NCI-H128 (cell line): ENCODE measurements around the gene TRAF3IP1.

Source experiments
- DNase-seq: peaks from one replicate; lab custom pipeline; 2025; ENCODE audit not compliant: unreplicated experiment; lab: John Stamatoyannopoulos, UW

Gene TRAF3IP1

DNA sequence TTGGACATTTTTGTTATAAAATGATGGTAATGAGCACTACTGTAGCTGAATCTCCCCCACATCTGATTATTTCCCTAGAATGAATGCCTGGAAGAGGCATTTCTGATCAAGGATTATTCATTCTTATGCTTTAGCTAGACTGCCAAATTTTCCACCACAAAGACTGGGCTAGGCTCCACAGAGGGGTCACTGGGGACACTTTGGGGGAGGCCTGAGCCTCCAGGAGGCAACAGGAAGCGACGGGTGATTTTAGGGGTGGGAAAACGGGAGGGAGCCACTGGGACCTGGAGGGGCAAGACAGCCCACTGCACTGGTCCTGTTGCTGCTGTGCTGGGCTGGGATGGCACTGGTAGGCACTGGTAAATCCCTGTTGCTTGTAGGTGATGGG, 104.0 kb downstream of the TRAF3IP1 start:
- no peak for DNase-seq

DNA sequence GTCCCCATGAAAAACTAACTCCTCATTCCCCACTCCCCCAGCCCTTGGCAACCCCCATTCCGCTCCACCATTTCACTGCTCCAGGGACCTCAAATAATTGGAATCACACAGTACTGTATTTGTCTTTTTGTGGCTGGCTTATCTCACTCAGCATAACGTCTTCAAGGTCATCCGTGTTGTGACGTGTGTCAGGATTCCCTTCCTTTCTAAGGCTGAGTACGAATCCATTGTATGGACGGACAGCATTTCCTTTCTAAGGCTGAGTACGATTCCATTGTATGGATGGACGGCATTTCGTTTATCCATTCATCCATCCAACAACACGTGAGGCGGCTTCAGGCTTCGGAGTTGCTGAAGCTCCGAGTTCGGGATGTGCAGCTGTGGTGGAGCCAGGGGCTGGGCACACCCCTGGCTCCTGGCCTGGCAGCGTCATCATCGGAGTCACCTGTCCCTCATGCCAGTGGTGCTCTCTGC, 105.2 kb downstream of the TRAF3IP1 start:
- no peak for DNase-seq

DNA sequence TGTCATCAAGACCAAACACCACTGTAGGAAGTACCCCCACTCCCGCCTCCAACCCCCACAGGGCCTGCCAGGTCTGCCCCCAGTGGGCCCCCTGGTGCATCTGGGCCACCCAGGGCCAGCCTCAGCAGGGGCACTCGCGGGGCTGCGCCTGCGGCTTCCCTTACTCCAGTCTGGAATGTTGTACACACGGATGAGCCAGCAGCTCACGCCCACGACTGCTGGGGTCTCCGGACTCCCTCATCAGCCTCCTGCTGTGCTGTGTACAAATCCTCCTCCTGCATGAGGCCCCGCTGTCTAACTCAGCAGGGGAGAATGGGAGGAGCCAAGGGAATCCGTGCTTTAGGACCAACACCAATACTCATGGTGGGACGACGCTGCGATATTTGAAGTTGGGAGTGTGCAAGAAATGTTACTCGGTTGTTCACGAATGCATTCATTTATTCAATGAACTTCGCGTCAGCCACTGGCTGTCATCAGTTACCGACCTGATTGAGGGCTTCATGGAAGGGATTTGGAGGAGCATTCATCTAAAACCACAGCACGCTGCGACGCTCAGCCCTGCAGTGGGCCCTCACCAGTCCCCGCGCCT, 105.8 kb downstream of the TRAF3IP1 start:
- DNase-seq, result no peak

DNA sequence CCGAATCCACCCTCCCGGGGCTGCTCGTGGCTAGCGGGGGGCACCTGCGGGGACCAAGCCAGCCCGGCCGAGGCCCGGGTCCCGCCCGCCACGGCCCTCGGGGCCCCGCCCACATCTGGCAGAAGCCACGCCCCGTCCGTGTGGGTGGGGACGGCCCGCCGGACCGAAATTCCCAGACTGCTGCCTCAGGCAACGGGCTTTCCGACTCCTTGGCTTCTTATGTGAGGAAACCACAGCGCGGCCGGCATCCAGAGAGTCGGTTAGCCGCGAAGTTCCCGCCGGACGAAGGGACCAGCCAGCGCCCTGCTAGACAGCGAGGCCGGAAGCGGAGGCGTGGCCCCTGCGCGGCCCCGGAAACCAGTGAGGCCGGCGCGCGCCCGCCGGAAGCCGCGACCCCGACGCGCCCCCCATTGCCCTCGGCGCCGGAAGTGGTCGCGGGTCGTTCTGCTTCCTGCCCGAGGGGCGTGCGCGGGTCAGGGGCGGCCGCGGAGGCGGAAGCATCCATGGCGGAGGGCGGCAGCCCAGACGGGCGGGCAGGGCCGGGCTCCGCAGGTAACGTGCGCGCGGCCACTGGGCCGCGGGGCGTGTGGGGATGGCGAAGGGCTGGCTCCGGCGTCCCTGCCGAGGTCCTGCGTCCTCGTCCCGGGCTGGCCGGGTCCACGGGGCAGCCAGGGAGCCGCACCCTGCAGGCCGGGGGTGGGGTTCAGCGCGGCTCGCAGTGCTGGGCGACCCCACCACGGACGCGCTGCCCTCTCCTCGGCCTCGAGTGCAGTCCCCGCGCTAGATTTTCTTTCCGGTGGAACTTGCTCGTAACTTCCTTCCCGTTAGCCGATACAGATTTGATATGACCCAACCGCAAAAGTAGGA, 106.5 kb downstream of the TRAF3IP1 start, which contains the start of gene ASB1:
Gene ASB1 (plus strand): TSS at position 360 of the 867 bp plus-strand sequence. CDS start 144 bp downstream, at position 504.
- DNase-seq, result peak; percentile 12

DNA sequence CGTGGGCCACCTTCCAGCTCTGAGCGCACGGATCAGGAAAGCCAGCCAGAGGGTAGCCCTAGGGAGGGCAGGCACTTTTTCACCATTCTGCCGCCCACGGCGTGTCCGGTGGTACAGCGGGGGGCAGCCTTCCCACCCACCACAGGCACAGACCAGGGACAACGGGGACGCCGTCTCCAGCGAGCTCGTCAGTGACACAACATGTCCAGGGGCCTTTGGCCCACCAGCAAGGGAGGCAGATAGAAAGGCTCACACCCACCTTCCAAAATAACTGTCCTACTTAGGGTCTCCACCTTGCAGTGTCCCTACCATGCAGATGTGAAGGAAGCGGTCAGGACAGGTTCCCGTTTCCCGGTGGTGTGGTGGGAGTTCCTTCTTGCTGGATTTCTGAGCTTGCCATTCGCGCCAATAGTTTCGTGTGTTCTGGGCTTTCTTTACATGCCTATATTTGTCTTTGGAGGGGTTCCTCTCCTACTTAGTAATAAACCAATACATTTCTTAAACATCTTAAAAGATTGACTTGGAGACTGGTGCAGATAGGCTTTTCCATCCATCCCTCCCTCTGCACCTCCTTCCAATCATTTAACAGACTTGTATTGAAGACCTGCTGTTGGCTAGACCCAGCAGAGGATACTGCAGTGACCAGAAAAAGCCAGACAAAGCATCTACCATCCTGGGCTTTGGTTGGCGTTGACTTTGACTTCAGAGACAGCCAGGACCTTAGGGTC, 107.3 kb downstream of the TRAF3IP1 start:
- DNase-seq, result no peak

DNA sequence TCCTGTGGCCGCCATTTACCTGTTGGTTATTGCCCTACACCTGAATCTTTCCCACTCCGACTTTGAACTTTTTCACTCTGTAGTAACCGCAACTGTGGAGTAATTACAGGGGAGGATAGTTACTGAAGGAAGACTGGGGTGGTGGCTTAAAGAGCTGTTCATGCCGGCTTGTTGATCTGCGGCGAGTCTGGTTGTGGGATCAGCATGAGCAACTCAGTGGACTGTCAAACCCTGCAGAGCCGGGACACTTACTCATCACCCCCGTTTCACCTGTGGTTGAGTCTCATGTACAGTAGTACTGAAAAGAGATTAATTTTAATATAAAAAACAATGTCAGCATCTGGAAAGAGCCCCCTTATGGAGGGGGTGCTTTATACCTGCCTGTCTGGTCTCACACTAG, 108.5 kb downstream of the TRAF3IP1 start:
- no peak for DNase-seq

DNA sequence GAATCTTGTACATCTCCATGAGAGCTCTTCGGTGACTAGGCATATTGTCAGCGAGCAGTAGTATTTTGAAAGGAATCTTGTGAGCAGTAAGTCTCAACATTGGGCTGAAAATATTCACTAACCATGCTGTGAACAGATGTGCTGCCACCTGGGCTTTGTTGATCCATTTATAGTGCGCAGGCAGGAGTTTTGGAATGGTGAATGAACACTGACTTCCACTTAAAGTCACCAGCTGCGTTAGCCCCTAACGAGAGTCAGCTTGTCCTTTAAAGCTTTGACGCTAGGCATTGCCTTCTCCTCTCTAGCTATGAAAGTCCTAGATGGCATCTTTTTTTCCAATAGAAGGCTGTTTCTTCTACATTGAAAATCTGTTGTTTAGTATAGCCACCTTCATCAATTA, 110.5 kb downstream of the TRAF3IP1 start:
- no peak for DNase-seq

DNA sequence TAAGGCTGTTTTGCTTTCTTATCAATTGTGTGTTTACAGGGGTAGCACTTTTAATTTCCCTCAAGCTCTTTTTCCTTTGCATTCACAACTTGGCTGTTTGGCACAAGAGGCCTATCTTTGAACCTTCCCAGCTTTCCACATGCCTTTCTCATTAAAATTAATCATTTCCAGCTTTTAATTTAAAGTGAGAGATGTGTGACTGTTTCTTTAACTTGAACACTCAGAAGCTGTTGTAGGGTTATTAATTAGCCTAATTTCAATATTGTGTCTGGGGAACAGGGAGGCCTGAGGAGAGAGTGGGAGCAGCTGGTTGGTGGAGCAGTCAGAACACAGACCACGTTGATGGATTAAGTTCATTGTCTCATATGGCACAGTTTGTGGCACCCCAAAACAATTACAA, 111.1 kb downstream of the TRAF3IP1 start:
- no peak for DNase-seq

DNA sequence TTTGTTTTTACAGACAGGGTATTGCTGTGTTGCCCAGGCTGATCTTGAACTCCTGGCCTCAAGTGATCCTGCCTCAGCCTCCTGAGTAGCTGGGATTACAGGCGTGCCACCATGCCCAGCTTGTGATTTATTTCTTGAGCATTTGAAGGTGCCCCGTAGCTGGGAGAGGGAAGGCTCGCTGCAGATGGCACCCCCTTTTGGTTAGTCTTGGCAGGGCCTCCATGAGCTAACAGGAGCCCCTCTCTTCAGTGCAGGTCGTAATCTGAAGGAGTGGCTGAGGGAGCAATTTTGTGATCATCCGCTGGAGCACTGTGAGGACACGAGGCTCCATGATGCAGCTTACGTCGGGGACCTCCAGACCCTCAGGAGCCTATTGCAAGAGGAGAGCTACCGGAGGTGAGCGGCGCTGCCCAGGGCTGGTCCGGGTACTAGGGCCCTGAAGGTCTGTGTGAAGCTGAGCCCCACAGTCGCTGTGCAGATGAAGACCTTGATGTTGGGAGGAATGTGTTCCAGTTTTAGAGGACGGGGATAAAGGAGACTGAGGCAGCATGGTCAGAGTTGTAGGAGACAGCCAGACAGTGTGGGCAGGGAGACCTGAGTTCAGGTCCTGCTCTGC, 113.1 kb downstream of the TRAF3IP1 start:
- DNase-seq, result no peak

DNA sequence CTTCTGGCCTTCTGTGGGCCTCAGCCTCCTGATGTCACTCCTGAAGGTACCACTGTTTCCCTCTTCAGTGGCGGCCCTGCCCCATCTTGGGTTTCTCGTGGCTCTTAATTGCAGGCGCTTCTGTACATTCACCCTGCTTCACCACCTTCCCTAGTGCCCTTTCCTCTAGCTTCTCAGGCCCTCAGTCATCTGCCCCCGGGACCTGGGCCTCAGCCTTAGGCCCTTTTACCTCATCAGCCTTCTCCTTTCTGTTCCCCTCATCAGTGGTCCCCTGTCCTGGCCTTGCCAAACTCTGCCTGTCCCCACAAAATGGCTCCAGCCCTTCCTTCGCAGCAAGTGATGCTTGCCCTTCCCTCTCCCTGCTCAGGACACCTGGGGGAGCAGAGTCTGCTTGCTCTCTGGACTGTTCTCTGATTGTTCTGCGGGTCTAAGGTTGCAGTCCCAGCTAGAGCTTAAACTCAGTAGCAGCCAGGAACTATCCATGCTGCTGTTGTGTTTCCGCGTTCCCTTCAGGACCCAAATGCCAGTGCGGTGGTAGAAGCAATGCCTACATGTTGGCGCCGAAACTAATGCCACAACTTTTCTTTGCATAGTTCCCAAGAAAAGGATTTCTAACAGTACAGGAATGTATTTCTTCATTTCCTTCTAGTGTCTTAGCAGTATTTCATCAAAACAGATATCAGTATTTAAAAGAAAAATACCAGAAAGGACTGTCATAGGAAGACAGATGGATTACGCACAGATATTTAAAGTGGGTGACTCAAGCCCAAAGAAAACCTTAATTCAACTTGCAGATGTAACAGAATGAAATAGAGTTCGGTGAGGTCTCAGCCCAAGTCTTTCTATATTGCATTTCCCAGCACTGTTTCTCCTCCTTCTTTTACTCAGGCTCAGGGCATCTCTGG, 113.9 kb downstream of the TRAF3IP1 start:
- DNase-seq, result no peak

DNA sequence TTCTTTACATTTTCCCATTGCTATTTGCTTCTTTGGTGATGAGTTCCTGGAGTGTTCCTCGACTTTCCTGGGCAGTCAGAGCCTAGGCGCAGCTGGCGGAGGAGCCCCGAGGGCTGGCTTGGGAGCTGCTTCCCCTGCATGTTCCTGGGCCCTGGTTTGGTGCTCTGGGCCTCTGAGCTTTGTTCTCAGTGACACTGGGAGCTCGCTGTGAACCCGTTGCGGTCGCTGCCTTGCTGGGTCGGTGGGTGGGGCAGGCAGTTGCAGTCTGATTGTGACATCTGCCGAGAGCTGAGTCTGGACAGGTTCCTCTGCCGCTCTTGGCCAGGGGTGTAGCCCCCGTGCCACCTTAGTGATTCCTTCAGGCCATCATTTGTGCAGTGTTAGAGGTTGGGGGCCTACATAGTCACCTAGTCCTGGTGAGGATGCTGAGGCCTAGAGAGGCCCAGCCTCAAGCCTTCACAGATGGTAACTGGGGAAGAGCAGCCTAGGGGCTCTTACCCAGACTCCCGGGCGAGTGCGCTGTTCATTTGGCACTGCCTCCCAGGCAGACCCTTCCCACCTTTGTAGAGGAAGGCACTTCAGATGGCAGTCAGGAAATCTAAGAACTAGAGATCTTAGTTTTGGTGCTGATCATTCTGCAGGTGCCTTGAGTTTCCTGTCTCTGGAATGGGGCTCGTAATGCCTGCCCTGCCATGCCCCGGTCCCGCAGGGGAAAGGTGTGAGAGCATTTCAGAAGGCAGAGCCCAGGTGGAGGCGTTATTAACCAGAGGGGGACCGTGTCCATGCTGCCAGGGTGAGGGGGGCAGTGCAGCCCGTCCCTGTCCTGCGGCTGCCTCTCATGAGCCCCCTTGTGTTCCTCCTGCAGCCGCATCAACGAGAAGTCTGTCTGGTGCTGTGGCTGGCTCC, 114.8 kb downstream of the TRAF3IP1 start:
- DNase-seq, result no peak

DNA sequence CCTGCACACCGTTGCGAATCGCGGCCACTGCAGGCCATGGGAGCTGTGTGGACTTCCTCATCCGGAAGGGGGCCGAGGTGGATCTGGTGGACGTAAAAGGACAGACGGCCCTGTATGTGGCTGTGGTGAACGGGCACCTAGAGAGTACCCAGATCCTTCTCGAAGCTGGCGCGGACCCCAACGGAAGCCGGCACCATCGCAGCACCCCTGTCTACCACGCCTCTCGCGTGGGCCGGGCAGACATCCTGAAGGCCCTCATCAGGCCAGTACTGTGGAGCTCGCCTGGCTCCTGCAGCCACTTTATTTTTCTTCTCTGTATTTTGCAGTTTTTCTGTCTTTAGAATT, 115.4 kb downstream of the TRAF3IP1 start:
- no peak for DNase-seq

DNA sequence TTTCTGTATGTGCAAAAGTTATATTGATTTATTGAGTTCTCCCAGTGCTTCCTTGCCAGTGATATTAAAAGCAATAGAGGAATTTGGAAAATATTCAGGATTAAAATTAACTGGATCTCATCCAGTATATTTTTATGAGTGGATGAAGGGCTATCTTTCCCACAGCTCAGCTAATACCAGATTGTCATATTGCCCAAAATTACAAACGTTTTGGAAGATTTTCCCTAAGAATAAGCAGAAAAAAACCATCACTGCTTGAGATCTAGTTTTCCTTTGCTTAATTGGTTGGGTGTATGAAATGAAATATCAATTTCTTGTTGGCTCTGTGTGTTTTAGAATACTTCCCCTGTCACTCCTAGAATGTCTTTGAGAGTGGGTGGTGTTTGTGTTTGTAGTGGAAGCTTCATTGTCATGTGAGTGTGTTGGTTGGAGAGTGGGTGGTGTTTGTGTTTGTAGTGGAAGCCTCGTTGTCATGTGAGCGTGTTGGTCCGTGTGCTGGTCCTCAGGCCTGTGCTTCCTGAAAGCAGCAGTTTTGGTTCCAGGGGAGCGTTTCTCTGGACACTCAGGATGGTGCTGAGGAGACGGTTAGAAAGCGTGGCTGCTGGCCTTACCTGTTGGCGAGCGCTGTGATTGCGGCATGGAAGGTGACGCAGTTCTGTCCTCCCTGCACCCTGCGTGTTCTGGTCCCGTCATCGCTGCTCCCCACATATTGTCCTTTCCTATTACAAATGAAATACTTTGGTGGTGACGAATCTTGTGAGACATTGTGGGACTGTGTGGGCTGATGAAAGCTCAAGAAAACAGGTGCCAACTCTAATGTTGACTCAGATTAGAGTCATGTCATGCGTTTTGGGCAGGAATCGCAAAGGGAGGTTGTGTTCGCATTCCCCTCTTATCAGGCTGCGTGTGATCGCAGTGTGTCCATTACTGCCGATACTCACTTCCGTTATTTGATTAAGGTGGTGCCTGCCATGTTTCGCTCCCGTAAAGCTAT, 118.8 kb downstream of the TRAF3IP1 start:
- no peak for DNase-seq

DNA sequence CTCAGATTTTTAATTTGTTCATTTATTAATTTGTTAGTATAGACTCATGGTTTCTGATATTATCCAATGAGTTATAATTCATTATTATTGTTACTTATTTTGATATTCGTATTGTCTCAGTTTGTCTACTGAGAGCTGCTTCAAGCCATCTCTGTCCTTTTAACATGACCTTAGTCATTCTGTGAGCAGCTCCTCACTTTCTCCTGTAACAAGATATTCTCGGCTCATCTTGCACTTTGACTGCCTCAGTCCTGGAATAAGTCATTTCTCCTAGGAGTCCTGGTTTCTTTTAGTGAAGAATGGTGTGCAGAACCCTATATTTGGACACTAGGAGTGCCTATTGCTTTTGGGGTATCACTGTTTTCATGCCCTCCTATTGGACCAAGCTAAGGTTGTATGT, 119.6 kb downstream of the TRAF3IP1 start:
- DNase-seq, result no peak

DNA sequence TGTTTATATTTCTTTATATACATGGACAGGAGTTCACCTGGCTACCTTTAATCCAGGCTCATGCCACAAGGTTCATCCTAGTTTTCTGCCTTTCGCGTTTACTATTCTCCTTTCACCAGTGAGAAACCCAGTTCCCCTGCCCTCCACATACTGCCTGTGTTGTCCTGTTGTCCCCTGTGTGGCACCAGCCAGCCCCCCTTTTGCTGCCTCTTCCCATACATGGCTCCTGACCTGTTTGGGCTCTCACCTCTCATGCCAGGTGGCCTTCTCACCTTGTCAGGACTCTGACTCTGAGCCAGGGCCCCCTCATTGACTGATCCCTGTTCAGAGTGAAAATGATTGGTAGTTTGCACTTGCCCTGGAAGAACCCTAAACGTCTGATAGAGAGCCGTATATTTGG, 120.0 kb downstream of the TRAF3IP1 start:
- DNase-seq, result no peak

DNA sequence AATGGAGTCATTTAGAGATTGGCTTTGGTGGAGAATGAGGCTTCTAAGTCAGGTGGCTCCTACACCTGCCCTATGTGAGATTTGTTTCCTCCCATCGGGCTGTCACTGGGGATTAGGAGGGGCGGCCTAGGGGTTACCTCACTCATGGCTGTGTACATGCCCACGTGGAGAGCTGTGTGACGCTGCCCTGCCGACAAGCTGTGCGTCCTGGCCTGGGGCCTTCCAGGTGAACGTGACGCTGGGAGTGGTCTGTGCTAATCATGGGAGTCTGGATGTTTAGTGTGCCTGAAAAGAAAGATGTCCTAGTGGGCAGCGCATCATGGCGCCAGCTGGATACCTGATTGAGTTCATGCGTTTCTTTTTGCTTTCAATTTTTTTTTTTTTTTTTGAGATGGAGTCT, 120.4 kb downstream of the TRAF3IP1 start:
- no peak for DNase-seq

DNA sequence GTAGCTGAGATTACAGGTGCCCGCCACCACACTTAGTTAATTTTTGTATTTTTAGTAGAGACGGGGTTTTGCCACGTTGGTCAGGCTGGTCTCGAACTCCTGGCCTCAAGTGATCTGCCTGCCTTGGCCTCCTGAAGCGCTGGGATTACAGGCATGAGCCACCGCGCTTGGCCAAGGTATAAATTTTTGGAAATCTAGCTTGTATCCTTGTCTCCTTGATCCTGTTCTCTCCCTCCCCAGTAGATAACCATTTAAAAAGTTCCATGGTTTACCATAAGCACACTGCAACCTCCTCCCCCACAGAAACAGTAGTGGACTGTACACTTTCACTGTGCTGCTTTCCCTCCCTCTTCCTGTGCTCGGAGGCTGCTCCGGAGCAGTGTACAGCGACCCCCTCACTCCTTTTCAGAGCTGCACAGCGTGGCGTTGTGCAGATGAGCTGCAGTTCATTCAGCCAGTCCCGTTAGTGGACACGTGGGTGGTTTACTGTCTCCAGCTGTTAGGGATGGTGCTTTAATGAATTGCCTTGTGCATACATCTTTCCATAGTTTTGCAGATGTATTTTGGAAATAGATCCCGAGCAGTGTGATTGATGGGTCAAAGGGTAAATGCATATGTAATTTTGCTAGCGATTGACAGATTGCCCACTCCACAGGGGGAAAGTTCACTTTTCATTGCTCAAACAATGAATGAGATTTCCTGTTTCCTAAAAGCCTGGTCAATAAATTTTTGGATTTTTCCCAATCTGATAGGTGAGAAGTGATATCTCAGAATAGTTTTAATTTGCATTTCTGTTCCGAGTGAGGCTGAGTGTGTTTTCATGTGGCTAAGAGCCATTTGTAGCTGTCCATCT, 121.2 kb downstream of the TRAF3IP1 start:
- DNase-seq, result no peak
